ENCODE results near the gene ATP1A1.

The ATP1A1 gene

DNA sequence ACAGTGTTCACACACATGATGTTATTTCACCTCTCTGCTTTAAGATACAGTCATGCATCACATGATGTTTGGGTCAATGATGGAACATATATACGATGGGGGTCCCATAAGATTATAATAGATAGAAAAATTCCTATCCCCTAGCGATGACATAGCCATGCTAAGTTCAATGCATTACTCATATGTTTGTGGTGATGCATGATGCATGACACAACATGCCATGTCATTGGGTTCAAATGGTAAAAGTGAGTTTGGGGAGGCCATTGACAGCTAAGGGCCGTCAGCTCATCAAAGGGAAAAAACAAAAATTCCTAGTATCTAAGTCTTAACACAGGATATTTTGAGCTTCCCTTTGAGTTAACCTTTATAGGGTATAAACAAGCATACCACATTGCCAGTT lies 73.6 kb downstream of the ATP1A1 start:
- DNase-seq, result no peak

DNA sequence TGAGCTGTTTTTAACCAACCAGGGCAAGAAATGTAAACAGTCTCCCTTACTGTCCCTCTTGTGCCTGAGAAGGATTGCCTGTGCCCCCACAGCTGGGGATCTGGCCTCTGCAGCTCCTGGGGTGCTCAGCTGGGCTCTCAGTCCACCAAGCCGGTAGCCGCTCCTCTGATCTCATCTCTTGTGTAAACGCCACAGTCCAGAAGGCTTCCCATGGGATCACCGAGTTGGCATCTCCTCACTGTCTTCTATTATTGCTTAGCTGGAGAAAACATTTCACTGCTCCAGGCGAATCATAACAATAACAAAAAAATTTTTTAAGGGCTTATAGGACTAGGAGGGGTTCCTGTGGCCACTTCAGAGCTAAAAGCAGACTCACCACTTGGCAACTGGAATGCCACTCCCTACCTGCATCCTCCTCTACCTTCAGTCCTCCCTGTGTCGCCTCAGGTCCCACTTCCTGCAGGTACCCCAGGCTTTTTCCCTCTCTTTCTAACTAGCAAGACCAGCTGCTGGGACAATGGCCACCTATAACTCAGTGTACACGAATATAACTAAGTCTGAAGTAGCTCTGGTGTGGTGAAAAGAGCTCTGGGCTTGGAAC lies 75.8 kb downstream of the ATP1A1 start:
- DNase-seq, result no peak

DNA sequence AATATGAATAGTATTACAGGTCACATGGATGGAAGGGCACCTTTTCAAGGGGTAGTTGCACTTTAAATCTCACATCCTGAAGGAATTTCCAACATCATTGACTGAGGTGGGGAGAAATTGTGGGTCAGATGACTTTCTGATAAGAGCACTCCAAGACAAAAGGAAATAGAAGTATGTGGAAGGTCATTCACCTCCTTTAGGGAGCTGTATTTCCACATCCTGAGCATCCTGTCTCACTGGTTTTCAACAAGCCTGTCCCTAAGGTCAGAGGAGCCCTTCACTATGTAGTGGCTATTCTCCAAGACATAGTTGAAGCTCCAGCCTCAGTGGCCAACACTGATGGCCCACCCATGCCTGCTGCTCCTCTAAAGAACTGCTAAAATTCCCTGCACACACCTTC lies 76.5 kb downstream of the ATP1A1 start:
- DNase-seq, result no peak

DNA sequence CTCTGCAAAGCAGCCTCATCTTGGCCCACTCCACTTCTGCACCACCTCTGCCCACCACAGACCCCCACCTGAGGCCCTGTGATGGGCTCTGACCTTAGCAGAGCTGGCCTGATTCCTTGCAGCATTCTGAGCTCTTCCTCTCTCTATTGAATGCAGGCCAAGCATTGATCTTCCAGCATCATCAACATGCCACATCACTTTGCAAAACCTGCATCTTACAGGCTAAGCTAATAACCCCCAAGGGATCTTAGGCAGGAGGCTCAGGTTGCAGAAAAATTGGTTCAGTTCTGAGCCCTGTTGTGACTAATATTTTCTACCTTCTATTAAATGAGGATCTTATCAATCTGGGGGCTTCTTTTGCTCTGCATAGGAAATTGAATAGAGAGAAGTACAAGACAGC lies 78.7 kb downstream of the ATP1A1 start:
- no peak for DNase-seq

DNA sequence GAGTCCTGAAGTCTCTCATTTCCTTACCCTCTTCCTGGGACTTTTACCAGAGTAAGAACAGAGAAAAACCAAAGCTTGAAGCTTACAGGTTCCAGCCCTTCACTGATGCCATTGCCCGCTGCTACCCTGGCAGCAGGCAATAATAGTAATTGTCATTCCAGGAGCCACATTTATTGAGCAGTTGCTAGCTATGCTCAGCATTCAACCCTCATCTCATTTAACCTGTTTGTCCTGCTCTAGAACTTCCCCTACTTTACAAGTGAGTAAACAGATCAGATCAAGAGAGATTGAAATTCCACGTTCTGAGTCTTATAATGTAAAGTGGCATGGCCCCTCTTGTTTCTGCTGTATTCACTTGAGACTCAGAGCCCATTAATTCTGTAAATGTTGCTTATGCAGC lies 80.4 kb downstream of the ATP1A1 start:
- no peak for DNase-seq

DNA sequence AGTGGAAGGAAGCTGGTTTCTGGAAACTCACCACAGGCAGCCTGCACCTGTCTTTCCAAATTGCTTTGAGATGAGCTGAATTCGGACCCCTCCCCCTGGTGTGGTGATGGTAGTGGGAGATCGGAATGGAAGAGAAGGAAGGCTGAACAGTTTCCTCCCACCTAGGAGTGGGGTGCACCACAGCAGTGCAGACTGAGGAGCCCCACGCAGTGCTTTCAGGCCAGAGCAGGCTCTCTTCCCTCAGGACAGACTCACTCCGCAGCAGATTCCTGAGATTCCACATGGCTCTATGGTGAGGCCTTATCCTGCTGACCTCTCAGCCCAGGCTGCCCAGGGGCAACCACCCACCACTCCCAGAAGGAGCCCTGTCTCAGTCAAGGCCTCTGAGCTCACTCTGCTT lies 80.9 kb downstream of the ATP1A1 start:
- no peak for DNase-seq

All from RPMI8226 (cell line).